Parathyroid adenoma (tissue), 2 donors: ENCODE results near the gene CDK2AP2.

Experiments
- H2AFZ ChIP-seq: fragments of 300-600 bp; sonication (generic); one replicate; pipeline ENCODE4 v1.7.0; 2017; ENCODE audit warnings: antibody characterized with exemption, mild to moderate bottlenecking
- H3K27ac ChIP-seq: fragments of 300-600 bp; sonication (generic); one replicate; pipeline ENCODE4 v1.7.0; 2017
- H3K27me3 ChIP-seq: fragments of 300-600 bp; sonication (generic); one replicate; pipeline ENCODE4 v1.7.0; 2017; ENCODE audit warnings: low read length; ENCODE audit not compliant: control insufficient read depth, insufficient read depth
- H3K36me3 ChIP-seq: fragments of 300-600 bp; sonication (generic); one replicate; pipeline ENCODE4 v1.7.0; 2017; ENCODE audit warnings: low read length; ENCODE audit not compliant: control insufficient read depth, insufficient read depth
- H3K4me1 ChIP-seq: fragments of 300-600 bp; sonication (generic); one replicate; pipeline ENCODE4 v1.7.0; 2017; ENCODE audit warnings: control low read depth
- H3K4me2 ChIP-seq: fragments of 300-600 bp; sonication (generic); one replicate; pipeline ENCODE4 v1.7.0; 2017; ENCODE audit warnings: low read length
- H3K4me3 ChIP-seq: fragments of 300-600 bp; sonication (generic); one replicate; pipeline ENCODE4 v1.7.0; 2017; ENCODE audit warnings: low read depth, low read length
- H3K79me2 ChIP-seq: fragments of 300-600 bp; sonication (generic); one replicate; pipeline ENCODE4 v1.7.0; 2017; ENCODE audit warnings: control low read depth
- H3K9ac ChIP-seq: fragments of 300-600 bp; sonication (generic); one replicate; pipeline ENCODE4 v1.7.0; 2017; ENCODE audit warnings: mild to moderate bottlenecking
- H3K9me3 ChIP-seq: fragments of 300-600 bp; sonication (generic); one replicate; pipeline ENCODE4 v1.7.0; 2017; ENCODE audit warnings: low read length; ENCODE audit not compliant: control insufficient read depth
- TF ChIP-seq, protein P1 (sequence below): fragments of 300-600 bp; sonication (generic); IDR thresholded peaks from one replicate; pipeline ENCODE4 v1.7.0; 2017; ENCODE audit warnings: antibody characterized with exemption, mild to moderate bottlenecking
- donor health status: primary hyperparathyroidism.

Gene CDK2AP2

DNA sequence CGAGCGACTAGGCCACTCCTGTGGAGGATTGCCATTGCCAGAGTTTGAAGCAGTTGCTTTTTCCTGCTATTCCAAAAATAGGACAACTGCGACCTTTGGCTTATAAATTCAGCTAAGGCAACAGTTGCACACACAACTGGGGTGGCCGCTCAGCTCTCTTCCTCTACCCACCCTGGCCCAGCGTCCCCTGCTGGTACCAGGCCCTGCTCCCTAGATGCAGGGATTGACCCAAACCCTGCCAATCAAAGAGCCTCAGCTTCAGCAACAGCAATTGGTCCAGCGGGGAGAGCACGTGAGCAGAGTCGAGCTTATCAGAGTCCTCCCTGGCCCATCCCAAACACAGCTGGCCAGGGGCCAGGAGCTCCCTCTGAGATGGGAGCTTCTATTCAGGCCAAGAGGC, 37.3 kb upstream of the CDK2AP2 start:
- Histone ChIP-seq H3K36me3 (no peaks in the 10 kb centered on the region), H3K27ac (no peak overlapping the region), H3K9me3 (no peaks in the 10 kb centered on the region), H3K27me3 (no peaks in the 10 kb centered on the region), H3K4me3 (no peak overlapping the region), H3K79me2 (no peaks in the 10 kb centered on the region), H3K4me2 (no peak overlapping the region), H3K4me1 (no peaks in the 10 kb centered on the region), H2AFZ (no peak overlapping the region), H3K9ac (no peak overlapping the region)
- TF ChIP-seq, protein P1, sequence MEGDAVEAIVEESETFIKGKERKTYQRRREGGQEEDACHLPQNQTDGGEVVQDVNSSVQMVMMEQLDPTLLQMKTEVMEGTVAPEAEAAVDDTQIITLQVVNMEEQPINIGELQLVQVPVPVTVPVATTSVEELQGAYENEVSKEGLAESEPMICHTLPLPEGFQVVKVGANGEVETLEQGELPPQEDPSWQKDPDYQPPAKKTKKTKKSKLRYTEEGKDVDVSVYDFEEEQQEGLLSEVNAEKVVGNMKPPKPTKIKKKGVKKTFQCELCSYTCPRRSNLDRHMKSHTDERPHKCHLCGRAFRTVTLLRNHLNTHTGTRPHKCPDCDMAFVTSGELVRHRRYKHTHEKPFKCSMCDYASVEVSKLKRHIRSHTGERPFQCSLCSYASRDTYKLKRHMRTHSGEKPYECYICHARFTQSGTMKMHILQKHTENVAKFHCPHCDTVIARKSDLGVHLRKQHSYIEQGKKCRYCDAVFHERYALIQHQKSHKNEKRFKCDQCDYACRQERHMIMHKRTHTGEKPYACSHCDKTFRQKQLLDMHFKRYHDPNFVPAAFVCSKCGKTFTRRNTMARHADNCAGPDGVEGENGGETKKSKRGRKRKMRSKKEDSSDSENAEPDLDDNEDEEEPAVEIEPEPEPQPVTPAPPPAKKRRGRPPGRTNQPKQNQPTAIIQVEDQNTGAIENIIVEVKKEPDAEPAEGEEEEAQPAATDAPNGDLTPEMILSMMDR = no peak

DNA sequence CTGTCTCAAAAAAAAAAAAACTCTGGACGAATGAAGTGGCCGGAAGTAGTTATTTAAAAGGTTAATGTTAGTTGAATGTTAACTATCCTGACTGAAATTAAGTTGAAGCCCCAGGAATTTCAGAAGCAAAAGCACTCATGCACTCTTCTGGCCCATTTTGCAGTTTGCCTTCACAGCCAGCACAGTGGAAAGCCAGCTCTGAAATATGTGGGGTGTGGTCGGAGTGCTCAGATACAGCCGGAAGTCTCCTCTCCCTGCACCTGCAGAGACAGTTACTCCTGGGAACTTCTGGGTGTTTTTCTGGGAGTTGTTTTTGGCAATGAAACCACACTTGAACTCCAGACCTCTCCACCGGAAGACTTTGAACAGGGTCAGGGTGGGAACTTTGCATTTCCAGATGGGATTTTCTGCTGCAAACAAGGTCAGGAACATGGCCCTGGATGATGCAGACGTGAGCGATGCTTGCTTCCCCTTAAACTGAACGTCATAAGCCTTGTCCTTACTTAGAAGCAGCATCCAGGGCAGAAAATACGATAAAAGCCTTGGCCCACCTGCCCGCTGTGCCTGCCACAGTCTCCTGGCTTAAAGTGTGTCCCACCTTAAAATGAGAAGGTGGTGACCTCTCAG, 36.8 kb upstream of the CDK2AP2 start:
- H3K4me3 ChIP-seq = no peak overlapping the region
- no peaks in the 10 kb centered on the region for H3K4me1 ChIP-seq
- no peaks in the 10 kb centered on the region for H3K36me3 ChIP-seq
- H3K79me2 ChIP-seq = no peaks in the 10 kb centered on the region
- H3K27me3 ChIP-seq = no peaks in the 10 kb centered on the region
- no peak overlapping the region for H3K27ac ChIP-seq
- no peak overlapping the region for H3K9ac ChIP-seq
- no peaks in the 10 kb centered on the region for H3K9me3 ChIP-seq
- no peak overlapping the region for H2AFZ ChIP-seq
- TF ChIP-seq, protein P1 = no peak
- H3K4me2 ChIP-seq = no peak overlapping the region

DNA sequence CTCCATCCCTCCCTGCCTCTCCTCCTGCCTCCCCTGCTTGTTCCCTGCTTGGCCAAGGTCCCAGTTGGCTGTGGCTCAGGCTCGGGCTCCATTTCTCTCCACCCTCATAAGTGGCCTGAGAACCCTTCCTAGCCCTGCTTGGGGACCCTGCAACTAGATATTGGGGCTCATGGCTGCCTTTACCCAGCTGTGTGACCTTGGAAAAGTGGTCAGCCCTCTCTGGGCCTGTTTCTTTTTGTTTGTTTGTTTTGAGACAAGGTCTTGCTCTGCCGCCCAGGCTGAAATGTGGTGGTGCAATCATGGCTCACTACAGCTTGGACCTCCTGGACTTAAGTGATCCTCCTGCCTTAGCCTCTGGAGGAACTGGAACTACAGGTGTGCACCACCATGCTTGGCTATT, 35.6 kb upstream of the CDK2AP2 start:
- no peaks in the 10 kb centered on the region for H3K9me3 ChIP-seq
- H3K4me1 ChIP-seq = no peaks in the 10 kb centered on the region
- H3K9ac ChIP-seq = no peak overlapping the region
- H3K27ac ChIP-seq = no peak overlapping the region
- H3K36me3 ChIP-seq = no peaks in the 10 kb centered on the region
- TF ChIP-seq, protein P1 = no peak
- H3K4me3 ChIP-seq = no peak overlapping the region
- no peaks in the 10 kb centered on the region for H3K27me3 ChIP-seq
- H3K79me2 ChIP-seq = no peaks in the 10 kb centered on the region
- H2AFZ ChIP-seq = no peak overlapping the region
- no peak overlapping the region for H3K4me2 ChIP-seq

DNA sequence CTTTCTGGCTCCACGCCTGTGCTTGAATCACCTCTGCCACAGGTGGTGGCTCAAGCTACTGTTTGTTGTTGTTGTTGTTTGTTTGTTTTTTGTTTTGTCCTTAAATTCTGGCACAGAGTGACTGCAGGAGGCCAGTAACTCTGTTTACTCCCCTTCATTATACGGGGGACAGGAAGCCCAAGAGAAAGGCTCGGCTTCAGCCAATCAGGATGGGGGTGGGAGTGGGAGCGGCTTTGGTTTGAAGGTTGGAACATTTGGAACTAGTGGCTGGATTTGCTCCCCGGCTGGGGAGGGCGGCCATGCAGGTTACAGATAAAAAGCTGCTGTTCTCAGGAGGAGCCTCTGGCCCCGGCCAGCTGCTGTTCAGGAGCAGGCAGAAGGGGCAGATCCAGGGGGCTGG, 35.0 kb upstream of the CDK2AP2 start:
- Histone ChIP-seq H3K4me1 (no peaks in the 10 kb centered on the region), H3K36me3 (no peaks in the 10 kb centered on the region), H3K9me3 (no peaks in the 10 kb centered on the region), H3K27me3 (no peaks in the 10 kb centered on the region), H3K4me2 (no peak overlapping the region), H3K9ac (no peak overlapping the region), H2AFZ (no peak overlapping the region), H3K4me3 (no peak overlapping the region), H3K79me2 (no peaks in the 10 kb centered on the region), H3K27ac (no peak overlapping the region)
- TF ChIP-seq, protein P1 = no peak

DNA sequence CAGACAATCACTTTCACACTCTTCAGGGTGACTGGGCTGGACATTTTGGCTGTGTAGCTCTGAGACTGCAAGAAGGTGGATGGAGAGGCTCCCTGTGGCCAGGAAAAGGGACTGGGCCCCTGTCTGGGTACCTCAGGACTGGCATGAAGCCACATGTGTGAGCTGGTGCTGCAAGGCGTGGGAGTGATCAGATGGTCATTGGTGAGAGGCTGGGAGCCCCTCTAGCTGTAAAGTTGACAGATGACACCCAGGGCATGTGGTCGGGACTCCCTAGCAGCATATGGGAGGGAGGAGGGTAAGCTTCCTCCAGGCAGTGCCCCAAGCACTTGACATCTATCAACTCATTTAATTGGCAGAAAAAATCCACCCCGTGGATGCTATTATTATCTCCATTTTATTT, 34.2 kb upstream of the CDK2AP2 start:
- no peaks in the 10 kb centered on the region for H3K9me3 ChIP-seq
- H3K4me2 ChIP-seq = no peak overlapping the region
- H3K4me3 ChIP-seq = no peak overlapping the region
- H3K27me3 ChIP-seq = no peaks in the 10 kb centered on the region
- no peak overlapping the region for H3K9ac ChIP-seq
- no peaks in the 10 kb centered on the region for H3K36me3 ChIP-seq
- TF ChIP-seq, protein P1 = no peak
- H3K4me1 ChIP-seq = no peaks in the 10 kb centered on the region
- H3K79me2 ChIP-seq = no peaks in the 10 kb centered on the region
- no peak overlapping the region for H3K27ac ChIP-seq
- no peak overlapping the region for H2AFZ ChIP-seq
